NCI-H2171 treated with DMSO at 0.1 percent for 48 hours (cell line): ENCODE results near the gene MOSMO.
"Not testable (repeated sequence)": the region's sequence is repeated elsewhere in the genome, so short reads cannot be mapped to it uniquely, and the experiment has no call there.

Source experiments
- DNase-seq: peaks from one replicate; lab custom pipeline; 2025; lab: John Stamatoyannopoulos, UW

Gene MOSMO

DNA sequence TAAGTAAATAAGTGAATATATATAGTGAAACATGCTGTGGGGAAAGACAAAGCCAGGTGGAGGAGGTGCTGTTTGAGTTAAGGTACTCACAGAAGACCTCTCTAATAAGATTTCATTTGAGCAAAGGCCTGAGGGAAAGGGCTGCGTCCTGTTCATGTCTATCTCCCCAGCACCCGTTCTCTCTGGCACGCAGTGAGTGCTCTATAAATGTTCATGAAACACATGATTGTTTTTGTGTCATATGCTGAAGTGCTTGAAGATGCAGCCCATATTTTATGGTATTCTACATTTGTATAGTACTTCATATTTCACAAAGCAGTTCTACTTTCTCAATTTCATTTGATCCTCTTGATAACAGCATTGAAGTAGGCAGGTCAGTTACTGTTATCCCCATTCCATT, 85.4 kb downstream of the MOSMO start:
- no peak for DNase-seq

DNA sequence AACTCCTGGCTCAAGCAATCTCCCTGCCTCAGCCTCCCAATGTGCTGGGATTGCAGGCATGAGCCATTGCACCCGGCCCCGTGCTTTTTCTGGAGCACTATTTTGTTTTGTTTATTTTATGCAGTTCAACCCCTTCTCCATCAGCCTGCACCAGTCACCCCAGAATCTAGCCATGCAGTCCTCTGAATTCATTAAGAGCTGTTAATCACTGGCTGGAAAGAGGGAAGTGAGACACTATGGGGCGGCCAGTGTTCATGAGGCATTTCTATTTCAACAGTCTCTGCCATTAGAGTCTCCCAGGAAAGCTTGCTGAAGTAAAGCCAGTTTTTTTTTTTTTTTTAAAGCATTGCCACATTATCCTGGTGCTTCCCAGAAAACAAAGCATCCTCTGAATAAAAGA, 86.1 kb downstream of the MOSMO start:
- DNase-seq, result no peak

DNA sequence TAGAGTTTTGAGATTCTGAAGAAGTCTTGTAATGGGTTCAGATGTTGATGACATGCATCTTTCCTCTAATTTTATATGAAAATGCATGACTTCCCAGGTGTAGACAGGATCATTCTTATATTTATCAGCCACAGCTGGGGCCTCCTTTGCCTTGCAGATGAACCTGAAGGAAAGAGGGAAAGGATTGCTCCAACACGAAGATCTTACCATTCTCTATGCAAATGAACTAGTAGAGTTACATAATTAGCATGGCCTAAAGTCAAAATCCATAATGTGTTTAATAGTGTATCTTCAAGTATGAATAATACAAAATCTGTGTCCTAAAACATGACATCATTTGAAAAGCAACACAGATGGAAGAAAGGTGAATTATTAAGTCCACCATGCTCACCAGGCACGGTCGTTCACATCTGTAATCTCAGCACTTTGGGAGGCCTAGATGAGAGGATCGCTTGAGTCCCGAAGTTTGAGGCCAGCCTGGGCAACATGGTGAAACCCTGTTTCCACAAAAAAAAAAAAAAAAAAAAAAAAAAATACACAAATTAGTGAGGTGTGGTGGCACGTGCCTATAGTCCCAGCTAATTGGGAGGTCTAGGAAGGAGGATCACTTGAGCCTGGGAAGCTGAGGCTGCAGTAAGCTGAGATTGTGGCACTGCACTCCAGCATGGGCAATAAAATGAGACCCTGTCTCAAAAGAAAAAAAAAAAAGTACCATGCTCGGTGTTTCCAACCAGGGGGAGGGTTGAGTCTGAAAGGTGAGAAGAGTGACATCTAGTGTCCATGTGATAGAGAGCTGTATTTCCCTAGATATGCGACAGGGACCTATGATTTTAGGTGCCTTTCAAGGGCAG, 90.7 kb downstream of the MOSMO start:
- DNase-seq, result peak; percentile 81

DNA sequence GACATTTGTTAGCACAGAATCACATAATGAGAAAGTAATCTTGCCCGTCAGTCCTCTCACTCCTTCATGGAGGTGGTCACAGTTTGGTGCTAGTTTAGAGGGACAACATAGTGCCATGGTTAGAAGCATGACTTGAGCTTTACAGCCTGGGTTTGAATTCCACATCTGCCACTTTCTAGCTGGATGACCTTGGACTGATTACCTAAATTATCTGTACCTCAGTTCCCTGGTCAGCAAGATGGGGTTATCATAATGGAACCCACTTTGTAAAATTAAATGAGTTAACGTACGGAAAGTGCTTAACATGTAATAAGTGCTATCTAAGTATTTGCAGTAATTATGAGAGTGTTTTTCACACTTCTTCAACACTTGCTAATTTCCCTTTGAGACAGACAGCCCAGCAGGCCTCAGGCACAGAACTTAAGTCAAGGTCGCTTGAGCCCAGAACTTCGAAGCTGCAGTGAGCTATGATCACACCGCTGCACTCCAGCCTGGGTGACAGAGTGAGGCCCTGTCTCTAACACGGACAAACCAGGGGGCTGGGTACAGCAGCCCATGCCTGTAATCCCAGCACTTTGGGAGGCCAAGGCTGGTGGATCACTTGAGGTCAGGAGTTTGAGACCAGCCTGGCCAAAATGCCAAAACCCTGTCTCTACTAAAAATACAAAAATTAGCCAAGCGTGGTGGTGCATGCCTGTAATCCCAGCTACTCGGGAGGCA, 91.5 kb downstream of the MOSMO start:
- DNase-seq, result no peak

DNA sequence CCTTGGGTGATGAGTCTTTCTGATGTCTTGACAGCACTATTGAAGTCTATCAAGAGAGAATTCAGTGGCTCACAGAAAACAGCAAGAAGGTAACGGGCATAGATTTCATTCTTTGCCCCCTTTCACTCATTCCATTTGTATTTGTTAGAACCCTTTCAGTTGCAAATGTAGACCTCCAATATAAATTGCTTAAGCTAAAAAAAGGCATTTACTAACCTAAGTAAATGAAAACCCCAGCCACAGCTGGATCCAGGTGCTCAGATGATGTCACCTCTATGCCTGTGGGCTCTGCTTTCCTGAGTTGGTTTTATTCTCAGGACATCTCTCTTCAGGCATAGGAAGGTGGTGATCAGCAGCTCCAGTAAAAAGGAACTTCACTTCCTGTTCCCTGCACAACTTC, 95.5 kb downstream of the MOSMO start:
- DNase-seq, result no peak

DNA sequence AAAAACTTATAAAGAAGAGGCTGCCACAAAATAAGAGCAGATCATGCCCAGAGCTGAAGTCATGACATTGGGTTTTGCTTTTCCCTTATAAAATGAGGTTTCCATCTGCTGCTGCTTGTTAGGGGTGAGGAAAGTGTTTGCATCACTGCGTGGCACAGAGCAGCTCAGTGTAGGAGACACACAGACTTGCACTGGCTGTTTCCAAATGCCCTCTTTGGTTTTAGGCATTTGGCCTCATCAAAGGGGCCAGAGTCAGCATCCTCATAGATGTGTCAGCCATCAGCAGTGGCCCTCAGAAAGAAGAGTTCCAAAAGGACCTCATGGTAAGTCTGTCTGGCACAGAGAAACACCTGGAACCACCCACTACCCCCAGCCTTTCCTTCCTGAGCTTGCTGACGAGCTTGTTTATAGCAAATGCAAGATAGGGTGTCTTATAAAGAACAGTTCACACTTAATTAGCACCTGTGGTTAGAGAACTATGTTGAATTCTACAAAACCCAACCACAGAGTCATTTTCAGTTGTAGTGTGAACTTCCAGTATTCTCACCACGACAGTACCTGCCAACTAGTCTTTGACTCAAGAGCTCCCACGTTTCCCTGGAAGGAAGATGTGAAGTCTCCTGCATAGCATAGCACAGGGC, 101.5 kb downstream of the MOSMO start:
- no peak for DNase-seq

DNA sequence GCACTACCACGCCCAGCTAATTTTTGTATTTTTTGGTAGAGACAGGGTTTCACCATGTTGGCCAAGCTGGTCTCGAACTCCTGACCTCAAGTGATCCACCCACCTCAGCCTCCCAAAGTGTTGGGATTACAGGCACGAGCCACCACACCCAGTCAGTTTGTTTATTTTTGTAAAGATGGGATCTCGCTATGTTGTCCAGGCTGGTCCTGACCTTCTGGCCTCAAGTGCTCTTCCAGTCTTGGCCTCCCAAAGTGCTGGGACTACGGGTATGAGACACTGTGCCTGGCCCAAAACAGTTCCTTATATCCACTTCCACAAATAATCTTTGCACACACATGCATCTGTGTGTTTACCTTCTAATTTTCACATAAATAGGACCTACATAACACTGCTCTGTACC, 103.7 kb downstream of the MOSMO start:
- DNase-seq, result not testable (repeated sequence)

DNA sequence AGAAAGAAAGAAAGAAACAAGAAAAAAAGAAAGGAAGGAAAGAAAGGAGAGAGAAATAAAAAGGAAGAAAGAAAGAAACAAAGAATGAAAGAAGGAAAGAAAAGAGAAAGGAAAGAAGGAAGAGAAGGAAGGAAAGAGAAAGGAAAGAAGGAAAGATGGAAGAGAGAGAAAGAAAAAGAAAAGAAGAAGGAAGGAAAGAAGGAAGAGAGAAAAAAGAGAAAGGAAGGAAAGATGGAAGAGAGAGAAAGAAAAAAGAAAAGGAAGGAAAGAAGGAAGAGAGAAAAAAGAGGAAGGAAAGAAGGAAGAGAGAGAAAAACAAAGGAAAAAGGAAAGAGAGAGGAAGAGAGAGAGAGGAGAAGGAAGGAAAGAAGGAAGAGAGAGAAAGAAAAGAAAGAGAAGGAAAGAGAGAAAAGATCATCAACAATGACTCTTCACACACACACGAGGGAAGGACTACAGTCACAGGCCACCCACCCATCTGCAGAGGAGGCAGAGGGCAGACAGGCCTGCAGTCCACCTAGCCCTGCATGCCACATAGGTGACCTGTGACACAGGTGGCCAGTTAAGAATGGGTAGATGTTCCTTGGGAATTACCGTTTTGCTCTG, 108.3 kb downstream of the MOSMO start:
- DNase-seq, result no peak

DNA sequence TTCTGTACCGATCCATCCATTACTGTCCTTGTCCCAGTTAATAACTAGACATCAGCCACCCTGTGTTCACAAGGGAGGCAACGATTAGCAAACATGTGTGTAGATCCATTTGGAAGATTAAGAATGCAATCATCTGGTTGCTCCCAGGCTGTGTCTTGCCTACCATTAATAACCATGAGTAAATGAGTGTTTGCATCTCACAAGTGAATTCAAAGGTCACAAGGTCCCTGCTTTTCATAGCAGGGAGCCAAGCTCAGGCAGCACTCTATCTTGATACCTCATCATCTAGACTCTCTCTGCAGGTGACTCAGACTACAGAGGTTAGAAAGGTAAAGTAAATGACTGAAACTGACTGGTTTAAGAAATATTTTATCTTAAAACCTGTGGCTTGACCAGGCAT, 109.7 kb downstream of the MOSMO start:
- DNase-seq, result no peak

DNA sequence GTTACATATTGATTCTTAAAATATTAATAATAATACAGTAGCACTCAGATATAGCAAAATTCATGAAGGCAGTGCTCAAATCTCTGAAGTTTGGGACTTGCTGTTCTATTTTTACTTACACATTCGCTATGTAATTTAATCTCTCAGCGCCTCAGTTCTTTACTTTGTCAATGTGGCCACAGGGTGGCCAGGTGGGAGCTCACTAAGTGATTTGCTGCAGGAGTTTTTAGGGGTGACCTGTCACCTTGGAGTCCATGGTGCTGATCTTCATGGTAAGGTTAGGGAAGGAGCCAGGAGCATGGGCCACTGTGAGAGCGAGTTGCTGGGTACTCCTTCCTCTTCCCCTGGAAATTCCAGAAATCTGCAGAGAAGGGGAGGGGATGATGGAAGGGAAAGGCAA, 112.5 kb downstream of the MOSMO start:
- DNase-seq, result no peak

DNA sequence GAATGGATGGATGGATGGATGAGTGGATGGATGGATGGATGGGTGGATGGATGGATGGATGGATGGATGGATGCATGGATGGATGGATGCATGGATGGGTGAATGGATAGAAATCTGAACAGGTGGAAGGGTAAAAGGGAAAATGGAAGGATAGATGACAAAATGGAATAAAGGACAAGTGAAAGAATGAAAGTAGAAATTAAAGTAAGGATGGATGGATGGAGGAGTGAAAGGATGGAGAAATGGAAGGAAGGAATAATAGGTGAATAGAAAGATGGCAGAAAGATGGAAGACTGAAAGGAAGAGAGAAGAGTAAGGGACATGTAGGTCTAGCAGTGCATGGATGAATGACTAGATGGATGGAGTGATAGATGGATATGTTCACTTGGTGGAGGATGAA, 114.3 kb downstream of the MOSMO start:
- no peak for DNase-seq

DNA sequence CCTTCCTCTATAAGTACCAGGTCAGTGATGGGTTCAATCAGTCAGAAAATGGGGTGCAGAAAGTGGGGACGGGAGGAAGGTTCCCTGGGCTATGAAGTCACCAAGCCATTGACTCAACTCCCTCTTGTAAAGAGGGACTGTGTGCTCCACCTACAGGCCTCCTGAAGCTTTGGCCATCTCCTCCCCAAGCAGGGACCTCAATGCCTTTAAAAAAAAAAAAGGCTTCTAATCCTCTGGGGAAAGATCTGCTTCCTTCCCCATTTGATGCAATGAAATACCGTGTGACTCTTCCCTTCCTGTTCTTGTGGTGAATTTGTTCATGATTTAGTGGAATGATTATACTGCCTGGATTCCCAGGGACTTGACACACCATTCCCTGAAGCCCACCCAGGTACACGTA, 115.2 kb downstream of the MOSMO start:
- peak; percentile 6 for DNase-seq

DNA sequence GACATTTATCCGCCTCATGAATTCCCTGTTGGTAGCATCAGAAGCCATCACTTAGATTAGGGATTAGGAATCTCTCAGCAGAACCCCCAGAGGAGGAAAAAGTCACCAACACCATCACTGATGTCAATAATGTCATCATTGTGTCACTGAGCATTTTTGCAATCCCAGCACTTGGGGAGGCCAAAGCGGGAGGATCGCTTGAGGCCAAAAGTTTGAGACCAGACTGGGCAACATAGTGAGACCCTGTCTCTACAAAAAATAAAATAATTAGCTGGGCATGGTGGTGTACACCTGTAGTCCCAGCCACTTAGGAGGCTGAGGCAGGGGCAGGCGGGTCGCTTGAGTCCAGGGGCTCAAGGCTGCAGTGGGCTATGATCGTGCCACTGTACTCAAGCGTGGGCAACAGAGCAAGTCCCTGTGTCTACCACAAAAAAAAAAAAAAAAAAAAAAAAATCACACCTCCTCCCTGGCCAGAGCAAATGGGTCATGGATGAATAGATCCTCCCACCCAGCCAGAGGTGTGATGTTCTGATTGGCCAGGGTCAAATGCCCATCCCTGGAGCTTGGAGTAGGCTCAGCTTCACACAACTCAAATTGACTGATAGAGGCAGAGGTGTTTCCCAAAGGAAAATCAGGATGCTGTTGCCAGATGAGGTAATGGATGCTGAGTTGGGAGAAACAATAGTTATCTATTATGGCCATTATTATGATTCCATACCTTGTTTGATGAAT, 116.0 kb downstream of the MOSMO start:
- DNase-seq, result no peak

DNA sequence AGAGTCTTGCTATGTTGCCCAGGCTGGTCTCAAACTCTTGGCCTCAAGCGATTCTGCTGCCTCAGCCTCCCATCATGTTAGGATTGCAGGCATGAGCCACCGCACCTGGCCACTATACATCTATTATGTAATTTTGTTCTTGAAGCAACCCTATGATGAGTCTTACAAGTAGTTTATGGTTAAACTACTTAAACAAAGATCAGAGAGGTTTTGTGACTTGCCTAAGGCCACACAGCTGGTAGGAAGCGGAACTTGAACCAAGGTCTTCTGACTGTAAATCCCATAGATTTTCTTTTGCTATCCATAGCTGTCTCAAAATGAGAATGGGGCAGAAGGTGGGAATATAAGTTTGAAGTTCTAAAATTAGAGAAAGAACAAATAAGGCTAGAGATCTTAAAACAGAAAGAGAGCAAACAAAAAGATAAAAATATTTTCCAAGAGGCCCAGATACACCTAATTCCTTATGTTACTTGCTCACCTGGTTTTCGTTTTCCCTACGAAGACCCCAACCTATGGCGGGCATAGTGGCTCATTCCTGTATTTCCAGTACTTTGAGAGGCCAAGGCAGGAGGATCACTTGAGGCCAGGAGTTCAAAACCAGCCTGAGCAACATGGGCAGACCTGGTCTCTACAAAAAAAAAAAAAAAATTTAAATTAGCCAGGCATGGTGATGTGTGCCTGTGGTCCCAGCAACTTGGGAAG, 116.8 kb downstream of the MOSMO start:
- DNase-seq, result no peak

DNA sequence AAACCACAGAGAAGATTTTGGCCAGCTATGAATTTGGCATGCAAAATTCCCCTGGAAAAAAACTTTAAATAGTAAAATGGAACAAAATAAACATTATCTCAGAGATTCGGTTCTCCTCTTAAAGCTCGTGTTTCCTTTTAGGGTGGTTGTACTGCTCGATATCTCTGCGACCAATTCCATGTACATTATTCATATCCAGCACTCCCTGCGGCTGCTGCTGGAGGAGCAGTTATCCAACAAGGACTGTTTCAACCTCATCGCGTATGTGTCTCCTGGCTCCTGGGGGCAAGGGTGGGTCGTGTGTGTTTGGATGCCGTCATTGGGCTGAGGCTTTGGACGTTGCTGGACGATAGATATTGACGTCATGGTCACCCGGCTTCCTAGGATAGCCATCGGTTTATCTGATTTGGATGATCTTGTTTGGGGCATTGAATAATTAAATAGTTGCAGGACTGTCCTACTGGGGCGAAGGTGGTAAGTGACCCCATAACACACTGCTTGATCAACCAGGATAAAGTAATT, 118.2 kb downstream of the MOSMO start:
- no peak for DNase-seq

DNA sequence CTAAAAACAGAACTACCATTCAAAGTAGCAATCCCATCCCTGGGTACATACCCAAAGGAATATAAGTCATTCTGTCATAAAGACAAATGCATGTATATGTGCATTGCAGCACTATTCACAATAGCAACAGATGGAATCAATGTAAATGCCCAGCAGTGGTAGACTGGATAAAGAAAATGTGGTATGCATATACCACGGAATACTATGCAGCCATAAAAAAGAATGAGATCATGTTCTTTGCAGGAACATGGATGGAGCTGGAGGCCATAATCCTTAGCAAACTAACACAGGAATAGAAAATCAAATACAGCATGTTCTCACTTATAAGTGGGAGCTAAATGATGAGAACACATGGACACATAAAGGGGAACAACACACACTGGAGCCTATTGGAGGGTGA, 120.6 kb downstream of the MOSMO start:
- not testable (repeated sequence) for DNase-seq

DNA sequence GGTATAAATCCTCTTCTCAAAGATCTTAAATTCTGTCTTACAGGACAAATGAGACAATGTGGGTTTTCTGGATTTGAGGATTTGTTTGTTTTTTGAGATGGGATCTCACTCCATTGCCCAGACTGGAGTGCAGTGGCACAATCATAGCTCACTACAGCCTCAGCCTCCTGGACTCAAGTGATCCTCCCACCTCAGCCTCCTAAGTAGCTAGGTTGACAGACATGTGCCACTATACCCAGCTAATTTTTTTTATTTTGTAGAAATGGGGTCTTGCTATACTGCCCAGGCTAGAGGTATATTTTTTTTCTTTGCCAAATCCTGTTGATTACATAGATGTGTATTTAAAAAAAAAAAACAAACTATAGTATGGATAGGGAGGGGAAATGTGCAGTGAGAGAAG, 122.6 kb downstream of the MOSMO start:
- no peak for DNase-seq

DNA sequence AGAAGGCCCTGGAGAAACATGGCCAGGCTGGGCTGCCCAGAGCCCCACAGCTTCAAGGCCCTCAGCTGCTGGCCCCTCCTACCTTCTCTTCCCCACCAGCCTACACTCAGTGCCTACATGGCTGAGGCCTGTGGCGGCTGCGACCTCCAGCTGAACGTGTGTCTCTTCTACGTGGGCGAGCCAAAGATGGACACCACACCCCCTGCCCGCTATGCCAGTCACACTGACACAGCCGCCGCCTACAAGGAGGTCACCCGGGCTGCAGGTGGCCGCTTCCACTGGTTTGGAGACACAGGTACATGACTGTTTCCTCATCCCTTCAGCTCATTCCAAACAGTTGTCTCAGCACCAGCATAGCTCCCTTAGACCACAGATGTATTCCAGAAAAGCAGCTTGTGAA, 124.9 kb downstream of the MOSMO start:
- DNase-seq, result no peak
